RWPE1 (cell line): ENCODE results near the gene SVEP1.

Experiments
- CTCF ChIA-PET: fragments of 350-600 bp; sonication (Branson Sonifier 250); formaldehyde crosslinking; extraction: SDS; loops from one replicate; lab custom pipeline; 2021; lab: Yijun Ruan, JAX
- POLR2A ChIA-PET: fragments of 400-600 bp; formaldehyde crosslinking; extraction: SDS; loops from one replicate; lab custom pipeline; 2020; ENCODE audit warnings: antibody characterized with exemption; ENCODE audit not compliant: low non-redundant PET; lab: Yijun Ruan, JAX
- DNase-seq: peaks from one replicate; pipeline ENCODE4 v3.0.0; 2012; ENCODE audit warnings: low spot score
- H3K27ac ChIP-seq: fragments of 450-650 bp; 2 replicates; pipeline ENCODE4 v1.5.1; 2017
- TF ChIP-seq, protein P1 (sequence below): fragments of 450-650 bp; conservative IDR thresholded peaks from 2 replicates; pipeline ENCODE4 v1.5.1; 2017; ENCODE audit warnings: low read depth, mild to moderate bottlenecking

The SVEP1 gene

DNA sequence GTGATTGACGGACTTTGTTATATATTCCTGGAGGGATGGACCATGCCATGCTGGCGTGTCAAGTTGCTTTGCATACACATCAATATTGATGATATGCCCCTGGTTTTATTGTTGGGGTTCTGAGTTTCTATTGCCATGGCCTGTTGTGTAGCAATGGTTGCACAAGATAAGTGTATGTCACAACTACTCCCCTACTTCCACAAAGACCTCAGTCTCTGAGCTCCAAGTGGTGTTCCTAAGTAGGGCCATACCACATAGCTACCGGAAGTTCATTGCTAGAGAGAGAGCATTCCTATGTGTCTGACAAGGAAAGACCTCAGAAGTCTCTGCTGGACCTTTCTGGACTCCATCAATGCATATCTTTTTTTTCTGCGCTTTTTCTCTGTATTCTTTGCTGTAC is 261.6 kb downstream of the SVEP1 start:
- TF ChIP-seq, protein P1, sequence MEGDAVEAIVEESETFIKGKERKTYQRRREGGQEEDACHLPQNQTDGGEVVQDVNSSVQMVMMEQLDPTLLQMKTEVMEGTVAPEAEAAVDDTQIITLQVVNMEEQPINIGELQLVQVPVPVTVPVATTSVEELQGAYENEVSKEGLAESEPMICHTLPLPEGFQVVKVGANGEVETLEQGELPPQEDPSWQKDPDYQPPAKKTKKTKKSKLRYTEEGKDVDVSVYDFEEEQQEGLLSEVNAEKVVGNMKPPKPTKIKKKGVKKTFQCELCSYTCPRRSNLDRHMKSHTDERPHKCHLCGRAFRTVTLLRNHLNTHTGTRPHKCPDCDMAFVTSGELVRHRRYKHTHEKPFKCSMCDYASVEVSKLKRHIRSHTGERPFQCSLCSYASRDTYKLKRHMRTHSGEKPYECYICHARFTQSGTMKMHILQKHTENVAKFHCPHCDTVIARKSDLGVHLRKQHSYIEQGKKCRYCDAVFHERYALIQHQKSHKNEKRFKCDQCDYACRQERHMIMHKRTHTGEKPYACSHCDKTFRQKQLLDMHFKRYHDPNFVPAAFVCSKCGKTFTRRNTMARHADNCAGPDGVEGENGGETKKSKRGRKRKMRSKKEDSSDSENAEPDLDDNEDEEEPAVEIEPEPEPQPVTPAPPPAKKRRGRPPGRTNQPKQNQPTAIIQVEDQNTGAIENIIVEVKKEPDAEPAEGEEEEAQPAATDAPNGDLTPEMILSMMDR, result no peak
- no peak overlapping the region for H3K27ac ChIP-seq
- POLR2A ChIA-PET, result no interaction called here
- CTCF ChIA-PET, result no interaction called here
- DNase-seq, result no peak

DNA sequence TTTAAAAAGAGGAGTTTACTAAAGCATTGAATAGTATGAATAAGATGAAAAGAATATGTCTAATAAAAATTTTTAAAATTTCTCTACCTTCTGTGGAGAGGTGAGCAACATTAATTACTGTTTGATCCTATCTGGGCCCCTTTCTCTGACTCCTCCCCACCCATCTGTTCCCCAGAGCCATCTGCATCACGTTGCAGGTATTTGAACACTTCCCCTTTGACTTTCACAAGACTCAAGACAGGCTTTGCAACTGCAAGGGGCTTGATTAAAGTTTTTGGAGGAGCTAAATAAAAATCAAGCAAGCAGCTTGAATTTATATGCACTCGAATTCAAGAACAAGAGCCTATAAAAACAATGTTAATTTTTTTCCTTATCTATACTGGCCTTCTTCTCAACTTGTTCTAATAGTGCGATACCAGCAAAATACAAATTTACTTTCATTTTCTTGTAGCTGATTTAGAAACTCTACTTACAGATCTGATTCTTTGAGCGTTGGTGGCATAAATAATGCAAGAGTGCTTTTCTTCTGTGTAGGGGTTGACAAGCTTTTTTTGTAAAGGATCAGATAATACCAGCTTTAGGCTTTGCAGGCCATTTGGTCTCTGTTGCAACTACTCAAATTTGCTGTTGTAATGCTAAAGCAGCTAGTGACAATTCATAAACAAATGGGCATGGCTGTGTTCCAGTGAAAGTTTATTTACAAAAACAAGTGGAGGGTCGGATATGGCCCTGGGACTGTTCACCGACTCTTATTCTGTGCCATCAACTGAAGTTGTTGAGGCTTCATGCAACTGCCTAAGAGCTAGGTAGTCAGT is 263.1 kb downstream of the SVEP1 start:
- no peak overlapping the region for H3K27ac ChIP-seq
- CTCF ChIA-PET, result interaction anchor here (0.6 to 1.0 kb wide), 2 partner anchors 23 to 65 kb away, joined by 3 to 4 read pairs; no protein-coding TSS in a partner anchor
- POLR2A ChIA-PET, result no interaction called here

More for the DNA sequence above, 263.1 kb downstream of the SVEP1 start:
- TF ChIP-seq, protein P1, result no peak
- DNase-seq, result no peak
